ENCODE results near the gene EIF4G1.

Gene EIF4G1

GRCh38 chr3:184382326-184383032 is 68.1 kb downstream of the EIF4G1 start:
- DNase-seq (ENCODE audit: low read depth in 2 of 3, low spot score in 2 of 3): no peak

GRCh38 chr3:184383033-184383740 is 68.8 kb downstream of the EIF4G1 start:
- DNase-seq (ENCODE audit: low read depth in 2 of 3, low spot score in 2 of 3): no peak

- no peak for DNase-seq (ENCODE audit: low read depth in 2 of 3, low spot score in 2 of 3)
These were observed 69.9 kb downstream of the EIF4G1 start for GRCh38 chr3:184384342-184384741.

Data from activated CD8-positive, alpha-beta memory T cell treated with anti-CD3 and anti-CD28 coated beads for 48 hours (primary cell).